WTC11 (cell line): ENCODE measurements around the gene TMEM250. TPM values are rescaled to one million over a fixed set of nuclear protein-coding genes. Genes with fewer than 3 reads are reported as not detected.

Experiments used
- ATAC-seq: fragments of 200-7000 bp; cut with Tn5 transposase; 2 replicates; pipeline ENCODE4 v1.10.0; 2021; ENCODE audit warnings: mild to moderate bottlenecking, moderate library complexity
- CTCF ChIA-PET: fragments of 300-600 bp; sonication (Branson Sonifier 250); formaldehyde crosslinking; loops from one replicate; lab custom pipeline; 2021; ENCODE audit warnings: antibody characterized with exemption; lab: Charles Lee
- POLR2A ChIA-PET: fragments of 350-600 bp; sonication (Branson Sonifier 250); formaldehyde crosslinking; loops from one replicate; lab custom pipeline; 2021; ENCODE audit warnings: antibody characterized with exemption; lab: Charles Lee
- DNase-seq: peaks from one replicate; pipeline ENCODE4 v3.0.0; 2021; ENCODE audit warnings: low spot score
- H3K27ac Mint-ChIP-seq: 2 replicates; pipeline ENCODE4 v1.8.0; 2021; ENCODE audit warnings: mixed read lengths
- H3K27me3 Mint-ChIP-seq: 2 replicates; pipeline ENCODE4 v1.8.0; 2021; ENCODE audit warnings: low read depth, mild to moderate bottlenecking, moderate library complexity, mixed read lengths
- H3K36me3 Mint-ChIP-seq: 2 replicates; pipeline ENCODE4 v1.8.0; 2021; ENCODE audit warnings: mixed read lengths
- H3K4me1 Mint-ChIP-seq: 2 replicates; pipeline ENCODE4 v1.8.0; 2022; ENCODE audit warnings: mixed read lengths
- H3K4me3 Mint-ChIP-seq: 2 replicates; pipeline ENCODE4 v1.8.0; 2021; ENCODE audit warnings: mild to moderate bottlenecking, moderate library complexity, mixed read lengths
- H3K9me3 Mint-ChIP-seq: 2 replicates; pipeline ENCODE4 v1.8.0; 2021; ENCODE audit warnings: mixed read lengths
- CREB1 ChIP-seq: sonication (generic); formaldehyde crosslinking; IDR thresholded peaks from 2 replicates; pipeline ENCODE4 v1.8.0; 2023; ENCODE audit warnings: mild to moderate bottlenecking, missing genetic modification reagents
- FOXJ3 ChIP-seq: sonication (generic); formaldehyde crosslinking; IDR thresholded peaks from 2 replicates; pipeline ENCODE4 v1.9.0; 2021; ENCODE audit warnings: missing genetic modification reagents, mild to moderate bottlenecking, borderline replicate concordance
- FOXP1 ChIP-seq: sonication (generic); formaldehyde crosslinking; IDR thresholded peaks from 2 replicates; pipeline ENCODE4 v1.8.0; 2022; ENCODE audit warnings: missing genetic modification reagents, mild to moderate bottlenecking, moderate library complexity, borderline replicate concordance
- GABPB1 ChIP-seq: sonication (generic); formaldehyde crosslinking; IDR thresholded peaks from 2 replicates; pipeline ENCODE4 v1.8.1; 2023; ENCODE audit warnings: mild to moderate bottlenecking, missing genetic modification reagents
- GRHL2 ChIP-seq: fragments of 250-450 bp; sonication (Bioruptor Pico); IDR thresholded peaks from 2 replicates; pipeline ENCODE4 v1.8.0; 2022; ENCODE audit warnings: mild to moderate bottlenecking, moderate library complexity; ENCODE audit not compliant: insufficient replicate concordance, severe bottlenecking
- HMGA2 ChIP-seq: fragments of 250-450 bp; sonication (Bioruptor Pico); IDR thresholded peaks from 2 replicates; pipeline ENCODE4 v1.4.0; 2021; ENCODE audit warnings: mild to moderate bottlenecking, moderate library complexity
- MYBL2 ChIP-seq: sonication (generic); formaldehyde crosslinking; IDR thresholded peaks from 2 replicates; pipeline ENCODE4 v1.8.1; 2023; ENCODE audit warnings: mild to moderate bottlenecking, moderate library complexity, missing genetic modification reagents
- RORB ChIP-seq: fragments of 250-450 bp; sonication (Bioruptor Pico); IDR thresholded peaks from 2 replicates; pipeline ENCODE4 v1.9.0; 2021; ENCODE audit warnings: mild to moderate bottlenecking
- SMAD3 ChIP-seq: sonication (generic); formaldehyde crosslinking; IDR thresholded peaks from 2 replicates; pipeline ENCODE4 v1.8.0; 2022; ENCODE audit warnings: missing genetic modification reagents, mild to moderate bottlenecking, borderline replicate concordance
- ZNF121 ChIP-seq: sonication (generic); formaldehyde crosslinking; IDR thresholded peaks from 2 replicates; pipeline ENCODE4 v1.8.0; 2023; ENCODE audit warnings: missing genetic modification reagents
- ZNF317 ChIP-seq: sonication (generic); formaldehyde crosslinking; IDR thresholded peaks from 2 replicates; pipeline ENCODE4 v1.8.1; 2023; ENCODE audit warnings: low read depth, mild to moderate bottlenecking, moderate library complexity, missing genetic modification reagents, borderline replicate concordance
- ZNF416 ChIP-seq: fragments of 250-450 bp; sonication (Bioruptor Pico); IDR thresholded peaks from 2 replicates; pipeline ENCODE4 v1.9.0; 2021; ENCODE audit warnings: mild to moderate bottlenecking, inconsistent platforms
- total RNA-seq: library from RNA; stranded (reverse); gene quantifications from 3 replicates; pipeline ENCODE4 v1.2.3, GENCODE V29; 2021
- TF ChIP-seq, protein P1 (sequence below): sonication (generic); formaldehyde crosslinking; IDR thresholded peaks from 2 replicates; pipeline ENCODE4 v1.8.1; 2023; ENCODE audit warnings: mild to moderate bottlenecking, missing genetic modification reagents, borderline replicate concordance
- TF ChIP-seq, protein P2 (sequence below): sonication (generic); formaldehyde crosslinking; IDR thresholded peaks from 2 replicates; pipeline ENCODE4 v1.8.1; 2022; ENCODE audit warnings: low read depth, missing genetic modification reagents, borderline replicate concordance
- TF ChIP-seq, protein P3 (sequence below): fragments of 200-600 bp; IDR thresholded peaks from 2 replicates; pipeline ENCODE4 v1.8.0; 2022; ENCODE audit warnings: antibody characterized with exemption
- TF ChIP-seq, protein P4 (sequence below): sonication (generic); formaldehyde crosslinking; IDR thresholded peaks from 2 replicates; pipeline ENCODE4 v1.8.1; 2022; ENCODE audit warnings: missing genetic modification reagents, borderline replicate concordance
- TF ChIP-seq, protein P5 (sequence below): fragments of 250-450 bp; sonication (Bioruptor Pico); IDR thresholded peaks from 2 replicates; pipeline ENCODE4 v2.1.2; 2022; ENCODE audit warnings: mild to moderate bottlenecking, moderate library complexity
- TF ChIP-seq, protein P6 (sequence below): sonication (generic); formaldehyde crosslinking; conservative IDR thresholded peaks from 2 replicates; pipeline ENCODE4 v1.8.1; 2023; ENCODE audit warnings: mild to moderate bottlenecking, low read depth, missing genetic modification reagents, moderate library complexity
- TF ChIP-seq, protein P7 (sequence below): sonication (generic); formaldehyde crosslinking; IDR thresholded peaks from 2 replicates; pipeline ENCODE4 v1.8.0; 2023; ENCODE audit warnings: mild to moderate bottlenecking, missing genetic modification reagents

TMEM250 gene
- total RNA-seq, 1 experiment from 2014 or later: 39.4 TPM

DNA sequence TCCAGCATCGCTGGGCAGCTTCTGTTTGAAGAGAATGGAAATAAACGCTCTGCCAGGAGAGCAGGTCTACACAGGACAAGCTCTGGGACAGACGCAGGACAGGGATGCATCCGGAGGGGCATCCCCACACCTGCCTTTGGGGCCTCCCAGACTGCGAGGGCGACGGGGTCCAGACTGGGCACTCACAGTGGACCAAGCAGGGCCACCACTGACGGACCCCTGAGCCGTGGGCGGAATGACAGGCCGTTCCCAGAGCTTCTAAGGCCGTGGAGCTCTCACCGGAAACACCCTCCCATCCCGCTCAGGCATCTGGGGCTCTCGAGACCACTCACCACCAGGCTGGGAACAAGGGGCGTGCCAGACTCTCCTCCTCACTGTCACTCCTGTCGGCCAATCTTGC is 10.5 kb upstream of the TMEM250 start:
- peaks cover 11% of the 10 kb centered on the region for H3K4me1 Mint-ChIP-seq
- H3K9me3 Mint-ChIP-seq: peaks cover 9% of the 10 kb centered on the region
- no peak for ATAC-seq
- no peak for DNase-seq
- ChIA-PET CTCF (interaction anchor here (1.3 kb wide), 2 partner anchors 9 to 155 kb away, joined by 3 to 6 read pairs; no protein-coding TSS in a partner anchor), POLR2A (no interaction called here)
- peaks cover 13% of the 10 kb centered on the region for H3K27me3 Mint-ChIP-seq
- H3K36me3 Mint-ChIP-seq: no peaks in the 10 kb centered on the region
- no peak overlapping the region for H3K4me3 Mint-ChIP-seq
- TF ChIP-seq FOXP1 (CRISPR knock-in tag) (no peak), ZNF416 (CRISPR knock-in tag) (no peak), HMGA2 (no peak), CREB1 (no peak), RORB (CRISPR knock-in tag) (no peak), ZNF121 (CRISPR knock-in tag) (no peak), GRHL2 (CRISPR knock-in tag) (no peak)
- TF ChIP-seq, protein P1, sequence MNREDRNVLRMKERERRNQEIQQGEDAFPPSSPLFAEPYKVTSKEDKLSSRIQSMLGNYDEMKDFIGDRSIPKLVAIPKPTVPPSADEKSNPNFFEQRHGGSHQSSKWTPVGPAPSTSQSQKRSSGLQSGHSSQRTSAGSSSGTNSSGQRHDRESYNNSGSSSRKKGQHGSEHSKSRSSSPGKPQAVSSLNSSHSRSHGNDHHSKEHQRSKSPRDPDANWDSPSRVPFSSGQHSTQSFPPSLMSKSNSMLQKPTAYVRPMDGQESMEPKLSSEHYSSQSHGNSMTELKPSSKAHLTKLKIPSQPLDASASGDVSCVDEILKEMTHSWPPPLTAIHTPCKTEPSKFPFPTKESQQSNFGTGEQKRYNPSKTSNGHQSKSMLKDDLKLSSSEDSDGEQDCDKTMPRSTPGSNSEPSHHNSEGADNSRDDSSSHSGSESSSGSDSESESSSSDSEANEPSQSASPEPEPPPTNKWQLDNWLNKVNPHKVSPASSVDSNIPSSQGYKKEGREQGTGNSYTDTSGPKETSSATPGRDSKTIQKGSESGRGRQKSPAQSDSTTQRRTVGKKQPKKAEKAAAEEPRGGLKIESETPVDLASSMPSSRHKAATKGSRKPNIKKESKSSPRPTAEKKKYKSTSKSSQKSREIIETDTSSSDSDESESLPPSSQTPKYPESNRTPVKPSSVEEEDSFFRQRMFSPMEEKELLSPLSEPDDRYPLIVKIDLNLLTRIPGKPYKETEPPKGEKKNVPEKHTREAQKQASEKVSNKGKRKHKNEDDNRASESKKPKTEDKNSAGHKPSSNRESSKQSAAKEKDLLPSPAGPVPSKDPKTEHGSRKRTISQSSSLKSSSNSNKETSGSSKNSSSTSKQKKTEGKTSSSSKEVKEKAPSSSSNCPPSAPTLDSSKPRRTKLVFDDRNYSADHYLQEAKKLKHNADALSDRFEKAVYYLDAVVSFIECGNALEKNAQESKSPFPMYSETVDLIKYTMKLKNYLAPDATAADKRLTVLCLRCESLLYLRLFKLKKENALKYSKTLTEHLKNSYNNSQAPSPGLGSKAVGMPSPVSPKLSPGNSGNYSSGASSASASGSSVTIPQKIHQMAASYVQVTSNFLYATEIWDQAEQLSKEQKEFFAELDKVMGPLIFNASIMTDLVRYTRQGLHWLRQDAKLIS (CRISPR knock-in tag): no peak
- TF ChIP-seq, protein P2, sequence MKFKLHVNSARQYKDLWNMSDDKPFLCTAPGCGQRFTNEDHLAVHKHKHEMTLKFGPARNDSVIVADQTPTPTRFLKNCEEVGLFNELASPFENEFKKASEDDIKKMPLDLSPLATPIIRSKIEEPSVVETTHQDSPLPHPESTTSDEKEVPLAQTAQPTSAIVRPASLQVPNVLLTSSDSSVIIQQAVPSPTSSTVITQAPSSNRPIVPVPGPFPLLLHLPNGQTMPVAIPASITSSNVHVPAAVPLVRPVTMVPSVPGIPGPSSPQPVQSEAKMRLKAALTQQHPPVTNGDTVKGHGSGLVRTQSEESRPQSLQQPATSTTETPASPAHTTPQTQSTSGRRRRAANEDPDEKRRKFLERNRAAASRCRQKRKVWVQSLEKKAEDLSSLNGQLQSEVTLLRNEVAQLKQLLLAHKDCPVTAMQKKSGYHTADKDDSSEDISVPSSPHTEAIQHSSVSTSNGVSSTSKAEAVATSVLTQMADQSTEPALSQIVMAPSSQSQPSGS: no peak
- H3K27ac Mint-ChIP-seq: no peak overlapping the region

DNA sequence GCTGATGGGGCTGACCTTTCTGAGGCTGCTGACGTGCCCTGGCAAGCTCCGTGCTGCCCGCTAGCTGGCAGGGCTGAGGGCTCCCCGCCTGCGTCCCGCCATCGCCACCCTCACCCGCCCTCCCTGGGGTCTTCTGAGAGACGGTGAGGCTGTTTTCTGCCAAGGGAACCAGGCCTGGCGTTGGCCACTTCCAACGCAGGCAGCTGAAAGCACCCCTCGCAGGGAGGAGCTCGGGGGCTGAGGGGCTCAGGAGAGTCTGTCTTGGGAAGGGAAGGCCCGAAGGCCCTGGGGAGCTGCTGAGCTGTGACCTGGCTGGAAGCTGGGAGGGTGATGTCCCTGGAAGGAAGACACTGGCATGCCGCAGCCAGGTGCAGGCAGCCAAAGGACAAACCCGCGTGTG is 9.8 kb upstream of the TMEM250 start:
- peak overlapping the region; percentile 32; the same call in 1 of the 2 replicates for H3K27ac Mint-ChIP-seq
- H3K9me3 Mint-ChIP-seq: peaks cover 9% of the 10 kb centered on the region
- no peaks in the 10 kb centered on the region for H3K36me3 Mint-ChIP-seq
- CTCF ChIA-PET: interaction anchor here (1.3 to 1.7 kb wide), 3 partner anchors 9 to 161 kb away, joined by 3 to 6 read pairs (median 5); no protein-coding TSS in a partner anchor
- POLR2A ChIA-PET: no interaction called here
- peaks cover 5% of the 10 kb centered on the region for H3K27me3 Mint-ChIP-seq
- peaks cover 8% of the 10 kb centered on the region for H3K4me1 Mint-ChIP-seq
- DNase-seq: no peak
- no peak for ATAC-seq
- H3K4me3 Mint-ChIP-seq: no peak overlapping the region
- no peak for TF ChIP-seq FOXJ3
- TF ChIP-seq, protein P3, sequence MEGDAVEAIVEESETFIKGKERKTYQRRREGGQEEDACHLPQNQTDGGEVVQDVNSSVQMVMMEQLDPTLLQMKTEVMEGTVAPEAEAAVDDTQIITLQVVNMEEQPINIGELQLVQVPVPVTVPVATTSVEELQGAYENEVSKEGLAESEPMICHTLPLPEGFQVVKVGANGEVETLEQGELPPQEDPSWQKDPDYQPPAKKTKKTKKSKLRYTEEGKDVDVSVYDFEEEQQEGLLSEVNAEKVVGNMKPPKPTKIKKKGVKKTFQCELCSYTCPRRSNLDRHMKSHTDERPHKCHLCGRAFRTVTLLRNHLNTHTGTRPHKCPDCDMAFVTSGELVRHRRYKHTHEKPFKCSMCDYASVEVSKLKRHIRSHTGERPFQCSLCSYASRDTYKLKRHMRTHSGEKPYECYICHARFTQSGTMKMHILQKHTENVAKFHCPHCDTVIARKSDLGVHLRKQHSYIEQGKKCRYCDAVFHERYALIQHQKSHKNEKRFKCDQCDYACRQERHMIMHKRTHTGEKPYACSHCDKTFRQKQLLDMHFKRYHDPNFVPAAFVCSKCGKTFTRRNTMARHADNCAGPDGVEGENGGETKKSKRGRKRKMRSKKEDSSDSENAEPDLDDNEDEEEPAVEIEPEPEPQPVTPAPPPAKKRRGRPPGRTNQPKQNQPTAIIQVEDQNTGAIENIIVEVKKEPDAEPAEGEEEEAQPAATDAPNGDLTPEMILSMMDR: no peak
- TF ChIP-seq, protein P4, sequence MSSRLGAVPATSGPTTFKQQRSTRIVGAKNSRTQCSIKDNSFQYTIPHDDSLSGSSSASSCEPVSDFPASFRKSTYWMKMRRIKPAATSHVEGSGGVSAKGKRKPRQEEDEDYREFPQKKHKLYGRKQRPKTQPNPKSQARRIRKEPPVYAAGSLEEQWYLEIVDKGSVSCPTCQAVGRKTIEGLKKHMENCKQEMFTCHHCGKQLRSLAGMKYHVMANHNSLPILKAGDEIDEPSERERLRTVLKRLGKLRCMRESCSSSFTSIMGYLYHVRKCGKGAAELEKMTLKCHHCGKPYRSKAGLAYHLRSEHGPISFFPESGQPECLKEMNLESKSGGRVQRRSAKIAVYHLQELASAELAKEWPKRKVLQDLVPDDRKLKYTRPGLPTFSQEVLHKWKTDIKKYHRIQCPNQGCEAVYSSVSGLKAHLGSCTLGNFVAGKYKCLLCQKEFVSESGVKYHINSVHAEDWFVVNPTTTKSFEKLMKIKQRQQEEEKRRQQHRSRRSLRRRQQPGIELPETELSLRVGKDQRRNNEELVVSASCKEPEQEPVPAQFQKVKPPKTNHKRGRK (CRISPR knock-in tag): no peak
- TF ChIP-seq, protein P5, sequence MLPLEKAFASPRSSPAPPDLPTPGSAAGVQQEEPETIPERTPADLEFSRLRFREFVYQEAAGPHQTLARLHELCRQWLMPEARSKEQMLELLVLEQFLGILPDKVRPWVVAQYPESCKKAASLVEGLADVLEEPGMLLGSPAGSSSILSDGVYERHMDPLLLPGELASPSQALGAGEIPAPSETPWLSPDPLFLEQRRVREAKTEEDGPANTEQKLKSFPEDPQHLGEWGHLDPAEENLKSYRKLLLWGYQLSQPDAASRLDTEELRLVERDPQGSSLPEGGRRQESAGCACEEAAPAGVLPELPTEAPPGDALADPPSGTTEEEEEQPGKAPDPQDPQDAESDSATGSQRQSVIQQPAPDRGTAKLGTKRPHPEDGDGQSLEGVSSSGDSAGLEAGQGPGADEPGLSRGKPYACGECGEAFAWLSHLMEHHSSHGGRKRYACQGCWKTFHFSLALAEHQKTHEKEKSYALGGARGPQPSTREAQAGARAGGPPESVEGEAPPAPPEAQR (CRISPR knock-in tag): no peak
- no peak for TF ChIP-seq SMAD3 (CRISPR knock-in tag)
- no peak for TF ChIP-seq RORB (CRISPR knock-in tag)
- TF ChIP-seq, protein P6, sequence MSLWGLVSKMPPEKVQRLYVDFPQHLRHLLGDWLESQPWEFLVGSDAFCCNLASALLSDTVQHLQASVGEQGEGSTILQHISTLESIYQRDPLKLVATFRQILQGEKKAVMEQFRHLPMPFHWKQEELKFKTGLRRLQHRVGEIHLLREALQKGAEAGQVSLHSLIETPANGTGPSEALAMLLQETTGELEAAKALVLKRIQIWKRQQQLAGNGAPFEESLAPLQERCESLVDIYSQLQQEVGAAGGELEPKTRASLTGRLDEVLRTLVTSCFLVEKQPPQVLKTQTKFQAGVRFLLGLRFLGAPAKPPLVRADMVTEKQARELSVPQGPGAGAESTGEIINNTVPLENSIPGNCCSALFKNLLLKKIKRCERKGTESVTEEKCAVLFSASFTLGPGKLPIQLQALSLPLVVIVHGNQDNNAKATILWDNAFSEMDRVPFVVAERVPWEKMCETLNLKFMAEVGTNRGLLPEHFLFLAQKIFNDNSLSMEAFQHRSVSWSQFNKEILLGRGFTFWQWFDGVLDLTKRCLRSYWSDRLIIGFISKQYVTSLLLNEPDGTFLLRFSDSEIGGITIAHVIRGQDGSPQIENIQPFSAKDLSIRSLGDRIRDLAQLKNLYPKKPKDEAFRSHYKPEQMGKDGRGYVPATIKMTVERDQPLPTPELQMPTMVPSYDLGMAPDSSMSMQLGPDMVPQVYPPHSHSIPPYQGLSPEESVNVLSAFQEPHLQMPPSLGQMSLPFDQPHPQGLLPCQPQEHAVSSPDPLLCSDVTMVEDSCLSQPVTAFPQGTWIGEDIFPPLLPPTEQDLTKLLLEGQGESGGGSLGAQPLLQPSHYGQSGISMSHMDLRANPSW: no peak
- TF ChIP-seq, protein P7, sequence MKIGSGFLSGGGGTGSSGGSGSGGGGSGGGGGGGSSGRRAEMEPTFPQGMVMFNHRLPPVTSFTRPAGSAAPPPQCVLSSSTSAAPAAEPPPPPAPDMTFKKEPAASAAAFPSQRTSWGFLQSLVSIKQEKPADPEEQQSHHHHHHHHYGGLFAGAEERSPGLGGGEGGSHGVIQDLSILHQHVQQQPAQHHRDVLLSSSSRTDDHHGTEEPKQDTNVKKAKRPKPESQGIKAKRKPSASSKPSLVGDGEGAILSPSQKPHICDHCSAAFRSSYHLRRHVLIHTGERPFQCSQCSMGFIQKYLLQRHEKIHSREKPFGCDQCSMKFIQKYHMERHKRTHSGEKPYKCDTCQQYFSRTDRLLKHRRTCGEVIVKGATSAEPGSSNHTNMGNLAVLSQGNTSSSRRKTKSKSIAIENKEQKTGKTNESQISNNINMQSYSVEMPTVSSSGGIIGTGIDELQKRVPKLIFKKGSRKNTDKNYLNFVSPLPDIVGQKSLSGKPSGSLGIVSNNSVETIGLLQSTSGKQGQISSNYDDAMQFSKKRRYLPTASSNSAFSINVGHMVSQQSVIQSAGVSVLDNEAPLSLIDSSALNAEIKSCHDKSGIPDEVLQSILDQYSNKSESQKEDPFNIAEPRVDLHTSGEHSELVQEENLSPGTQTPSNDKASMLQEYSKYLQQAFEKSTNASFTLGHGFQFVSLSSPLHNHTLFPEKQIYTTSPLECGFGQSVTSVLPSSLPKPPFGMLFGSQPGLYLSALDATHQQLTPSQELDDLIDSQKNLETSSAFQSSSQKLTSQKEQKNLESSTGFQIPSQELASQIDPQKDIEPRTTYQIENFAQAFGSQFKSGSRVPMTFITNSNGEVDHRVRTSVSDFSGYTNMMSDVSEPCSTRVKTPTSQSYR: no peak
- TF ChIP-seq GABPB1: no peak
- TF ChIP-seq MYBL2 (CRISPR knock-in tag): no peak
- no peak for TF ChIP-seq ZNF317 (CRISPR knock-in tag)
